SW 1271 (cell line): ENCODE results near the gene RIMS3.

Experiments
- DNase-seq, 2 experiments: peaks; one replicate each; lab custom pipeline; 2025; lab: John Stamatoyannopoulos, UW

Gene RIMS3

GRCh38 chr1:40691538-40692428, 26.3 kb upstream of the RIMS3 start, which contains the start of gene NFYC:
TSS of gene NFYC (plus strand) at chr1:40691704. CDS start at chr1:40738844, 47,140 bp downstream.
- peak; percentile 93 to 95 for DNase-seq

DNA sequence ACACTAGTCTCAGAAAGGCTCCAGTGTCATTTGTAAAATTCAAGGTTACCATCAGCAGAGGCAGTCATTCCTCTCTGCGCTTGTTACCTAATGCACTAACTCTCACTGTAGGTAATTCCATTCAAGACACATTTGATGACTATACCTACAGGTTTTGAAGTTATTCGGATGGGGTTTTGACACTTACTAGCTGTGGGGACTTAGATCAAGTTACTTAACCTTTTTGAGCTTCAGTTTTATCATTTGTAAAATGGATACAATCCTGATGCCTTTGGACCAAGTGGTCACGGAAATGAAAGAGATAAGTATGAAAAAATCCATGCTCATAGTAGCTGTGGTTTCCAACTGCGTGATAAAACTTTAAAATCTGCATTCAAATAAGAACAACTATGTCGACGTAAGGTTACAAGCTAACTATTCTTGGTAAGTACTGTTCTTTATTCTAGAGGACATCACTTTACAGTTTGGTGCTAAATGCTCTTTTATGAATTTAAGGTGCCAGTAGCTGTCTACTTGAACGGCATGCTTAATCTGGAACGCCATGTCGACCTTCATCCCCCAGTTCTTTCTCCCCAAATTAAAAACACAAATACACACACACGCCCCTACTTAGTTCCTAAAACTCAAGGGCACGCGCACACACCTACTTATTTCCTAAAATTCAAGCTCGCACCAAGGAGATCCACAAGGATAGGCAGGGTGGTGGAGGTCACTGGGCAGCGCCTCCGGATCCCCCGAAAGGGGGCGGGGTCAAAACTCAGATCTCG, 25.5 kb upstream of the RIMS3 start:
- peak in 1 of 2 experiments; percentile 23 for DNase-seq

GRCh38 chr1:40689737-40690136, 24.3 kb upstream of the RIMS3 start:
- no peak for DNase-seq

DNA sequence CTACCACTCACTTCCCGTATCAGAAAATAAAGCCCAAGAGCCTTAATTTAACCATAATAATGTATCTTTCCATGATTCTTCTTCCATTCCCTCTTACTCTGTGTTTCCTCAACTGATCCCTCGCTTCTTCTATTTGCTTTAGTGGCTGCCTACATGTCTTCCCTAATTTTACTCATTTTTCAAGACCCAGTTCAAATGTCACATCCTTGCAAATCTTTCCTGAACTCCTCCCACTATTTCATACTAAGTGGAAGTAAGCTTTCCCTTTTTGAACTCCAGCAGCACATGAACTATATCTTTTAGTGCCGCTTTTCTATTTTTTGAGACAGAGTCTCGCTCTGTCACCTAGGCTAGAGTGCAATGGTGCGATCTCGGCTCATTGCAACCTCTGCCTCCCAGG, 22.2 kb upstream of the RIMS3 start:
- DNase-seq: no peak

GRCh38 chr1:40687059-40687458, 21.6 kb upstream of the RIMS3 start:
- no peak for DNase-seq

DNA sequence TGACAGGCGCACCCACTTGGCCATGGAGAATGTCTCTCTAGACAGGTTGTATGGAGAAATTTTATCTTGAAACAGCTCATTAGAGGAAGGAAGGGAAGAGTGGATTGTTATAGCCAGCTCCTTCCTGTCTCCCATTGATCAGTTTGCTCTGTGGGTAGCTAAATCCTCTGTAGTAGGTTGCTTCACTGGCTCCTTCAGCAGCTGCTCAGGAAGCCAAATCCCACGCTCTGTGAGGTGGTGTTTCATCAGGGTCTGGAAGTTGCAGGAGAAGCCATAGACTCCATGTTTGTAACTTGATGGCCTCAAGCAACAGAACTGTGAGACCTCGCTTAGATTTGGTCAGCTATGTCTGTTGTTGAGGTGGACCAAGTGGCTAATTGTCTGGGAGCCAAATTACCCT, 19.2 kb upstream of the RIMS3 start:
- no peak for DNase-seq

DNA sequence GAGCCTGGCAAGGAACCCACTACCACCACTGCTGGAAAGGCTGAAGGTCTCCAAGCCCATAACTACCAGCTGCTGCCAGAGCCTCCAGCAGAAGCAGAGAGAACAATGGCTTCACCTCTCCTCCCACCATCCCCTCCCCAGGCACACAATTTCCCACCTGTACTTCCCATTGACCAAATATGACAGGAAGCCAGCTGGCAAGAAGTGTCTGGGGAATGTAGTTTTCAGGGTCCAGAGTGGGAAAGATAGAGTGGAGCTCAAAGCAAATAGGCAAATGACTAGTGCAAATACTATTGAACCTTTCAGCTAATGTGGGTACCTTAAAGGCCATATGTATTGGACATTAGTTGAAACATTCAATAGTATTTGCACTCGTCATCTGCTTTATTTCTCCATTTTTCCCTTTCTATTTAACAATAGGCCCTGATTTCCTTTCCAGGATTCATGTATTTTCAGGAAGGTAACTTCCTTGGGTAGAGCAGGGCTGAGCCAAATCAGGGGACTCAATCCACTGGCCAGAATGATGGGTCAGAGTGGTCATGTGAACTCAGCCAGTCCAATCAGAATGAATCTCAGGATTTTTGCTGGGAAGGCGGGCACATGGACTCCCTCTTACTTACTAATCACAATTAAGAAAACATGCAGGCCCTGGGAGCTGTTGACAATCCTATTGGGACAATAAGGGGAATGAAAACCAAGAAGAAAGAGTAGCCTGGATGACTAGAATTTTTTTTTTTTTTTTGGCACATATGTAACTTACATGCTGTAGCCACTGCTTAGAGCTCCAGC, 13.9 kb upstream of the RIMS3 start:
- DNase-seq: no peak

- no peak for DNase-seq
These were observed 11.0 kb upstream of the RIMS3 start for GRCh38 chr1:40676501-40676900.

- no peak for DNase-seq
These were observed 8.0 kb upstream of the RIMS3 start for GRCh38 chr1:40673452-40673851.

GRCh38 chr1:40668769-40669525, 3.5 kb upstream of the RIMS3 start:
- peak in 1 of 2 experiments; percentile 48 for DNase-seq

DNA sequence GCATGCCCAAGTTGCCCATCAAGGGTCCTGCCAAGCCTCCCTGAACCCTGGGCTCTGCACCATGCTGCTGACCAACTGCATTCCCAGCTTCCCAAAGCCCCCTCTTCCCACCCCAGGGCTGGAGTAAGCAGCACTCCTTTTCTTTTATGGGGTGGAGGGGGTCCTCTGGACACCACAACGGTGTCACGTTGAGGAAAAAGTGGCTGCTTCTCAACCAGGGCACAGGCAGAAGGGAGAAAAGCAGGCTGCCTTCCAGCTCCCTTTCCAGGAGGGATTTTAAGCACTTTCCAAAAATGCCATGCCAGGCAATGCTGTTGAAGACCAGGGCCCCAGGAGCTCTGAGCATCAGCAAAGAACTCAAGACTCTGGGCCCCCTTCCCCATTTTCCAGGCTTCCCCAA, 691 bp downstream of the RIMS3 start:
- DNase-seq: no peak

GRCh38 chr1:40664167-40664537, 1.3 kb downstream of the RIMS3 start:
- DNase-seq: no peak

DNA sequence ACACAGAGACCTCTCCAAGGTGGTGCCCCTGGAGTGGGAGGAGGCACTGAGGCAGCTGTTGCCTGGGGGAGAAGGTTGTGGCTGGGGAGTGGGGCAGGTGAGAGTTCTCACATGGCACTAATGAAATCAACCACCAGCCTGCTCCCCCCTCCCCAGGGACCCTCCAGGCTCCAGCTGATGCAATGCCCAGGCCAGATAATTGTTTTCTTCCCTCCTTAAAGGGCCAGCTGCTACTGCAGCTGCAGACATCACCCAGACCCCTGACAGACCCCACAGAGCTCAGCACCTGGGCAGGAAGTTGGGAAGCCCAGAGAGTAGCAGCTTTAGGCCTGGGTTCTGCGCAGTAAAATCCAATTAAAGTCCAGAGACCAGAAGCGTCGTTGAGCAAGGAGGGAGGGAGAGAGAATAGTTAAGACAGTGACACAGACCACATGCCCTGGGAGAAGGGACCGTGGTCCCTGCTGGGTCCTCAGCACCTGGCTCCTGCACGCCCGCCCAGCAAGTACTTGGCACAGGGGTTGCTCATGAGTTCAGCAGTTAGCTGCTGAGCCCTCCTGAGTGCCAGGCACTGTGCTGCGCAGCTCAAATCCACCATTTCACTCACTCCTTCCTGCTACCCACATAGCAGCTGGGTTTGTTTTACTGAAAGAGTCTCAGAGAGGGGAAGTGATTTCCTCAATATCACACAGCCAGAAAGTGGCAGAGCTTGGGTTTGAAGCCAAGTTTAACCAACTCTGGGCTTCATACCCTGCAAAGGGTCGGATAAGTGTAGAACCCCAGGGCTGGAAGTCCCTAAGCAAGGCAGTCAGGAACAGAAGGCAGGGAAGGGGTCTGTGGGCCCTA, 1.9 kb downstream of the RIMS3 start:
- no peak for DNase-seq

DNA sequence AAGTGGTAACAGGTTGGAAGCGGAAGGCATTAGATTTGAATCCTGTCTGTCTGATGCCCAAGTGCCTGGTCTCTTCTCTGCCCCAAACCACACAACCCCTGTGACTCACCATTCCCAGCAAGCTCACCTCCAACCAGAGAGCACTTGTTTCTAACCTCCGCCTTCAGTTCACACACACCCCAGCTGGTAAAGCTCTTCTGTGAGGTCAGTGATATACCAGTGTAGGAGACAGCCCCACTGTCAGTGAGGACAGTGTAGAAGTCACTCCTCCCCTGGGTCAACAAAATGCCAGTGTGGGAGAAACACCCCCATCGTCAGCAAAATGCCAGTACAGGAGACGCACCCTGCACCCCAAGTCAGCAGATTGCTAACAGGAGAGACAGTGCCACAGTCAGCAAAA, 2.6 kb downstream of the RIMS3 start:
- no peak for DNase-seq

DNA sequence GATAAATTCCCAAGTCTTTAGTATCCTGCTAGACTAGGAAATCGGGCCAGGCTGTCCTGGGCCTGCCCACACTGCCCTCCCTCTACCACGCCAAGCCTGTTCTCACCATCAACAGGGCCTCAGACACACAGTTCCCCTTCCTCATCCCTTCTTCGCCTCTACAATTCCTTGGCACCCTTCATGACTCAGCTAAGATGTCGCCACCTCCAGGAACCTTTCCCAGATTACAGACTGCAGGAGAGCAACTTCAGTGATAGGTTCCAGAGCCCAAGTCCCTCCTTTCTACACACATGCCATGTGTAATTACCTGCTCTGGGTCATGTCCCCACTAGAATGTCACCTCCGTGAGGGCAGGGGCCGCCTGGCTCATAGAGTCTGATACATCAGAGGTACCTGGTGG, 3.3 kb downstream of the RIMS3 start:
- no peak for DNase-seq

DNA sequence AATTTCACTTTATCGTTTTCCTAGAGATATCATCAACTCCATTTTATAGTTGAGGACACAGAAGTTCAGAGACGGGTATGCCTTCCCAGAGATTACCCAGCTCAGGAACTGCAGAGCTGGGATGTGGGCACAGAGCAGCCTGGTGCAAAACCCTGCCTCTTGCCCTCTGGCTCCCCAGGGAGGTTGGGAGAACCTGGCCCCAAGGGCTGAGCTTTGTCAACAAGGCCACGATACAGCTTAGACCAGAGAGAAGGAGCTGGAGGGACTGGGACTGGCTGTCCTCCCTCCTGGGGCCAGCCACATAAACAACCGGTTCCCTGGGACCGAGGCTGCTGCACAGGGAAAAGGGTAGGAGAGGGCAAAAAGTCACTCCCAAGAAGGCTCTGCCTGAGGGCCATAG, 3.8 kb downstream of the RIMS3 start:
- no peak for DNase-seq

DNA sequence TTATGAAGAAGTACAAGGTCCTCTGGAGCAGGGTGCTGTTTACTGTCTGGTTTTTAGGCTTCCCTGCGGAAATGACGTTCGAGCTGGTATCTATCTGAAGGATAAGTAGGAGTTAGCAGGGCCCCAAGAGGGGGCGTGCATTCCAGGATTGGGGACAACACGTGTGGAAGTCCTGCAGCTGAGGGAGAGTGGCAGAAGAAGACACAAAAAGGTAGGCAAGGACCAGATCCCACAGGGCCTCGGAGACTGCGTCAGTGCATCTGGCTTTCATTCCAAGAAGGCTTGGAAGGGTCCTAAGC, 5.9 kb downstream of the RIMS3 start:
- DNase-seq: no peak

DNA sequence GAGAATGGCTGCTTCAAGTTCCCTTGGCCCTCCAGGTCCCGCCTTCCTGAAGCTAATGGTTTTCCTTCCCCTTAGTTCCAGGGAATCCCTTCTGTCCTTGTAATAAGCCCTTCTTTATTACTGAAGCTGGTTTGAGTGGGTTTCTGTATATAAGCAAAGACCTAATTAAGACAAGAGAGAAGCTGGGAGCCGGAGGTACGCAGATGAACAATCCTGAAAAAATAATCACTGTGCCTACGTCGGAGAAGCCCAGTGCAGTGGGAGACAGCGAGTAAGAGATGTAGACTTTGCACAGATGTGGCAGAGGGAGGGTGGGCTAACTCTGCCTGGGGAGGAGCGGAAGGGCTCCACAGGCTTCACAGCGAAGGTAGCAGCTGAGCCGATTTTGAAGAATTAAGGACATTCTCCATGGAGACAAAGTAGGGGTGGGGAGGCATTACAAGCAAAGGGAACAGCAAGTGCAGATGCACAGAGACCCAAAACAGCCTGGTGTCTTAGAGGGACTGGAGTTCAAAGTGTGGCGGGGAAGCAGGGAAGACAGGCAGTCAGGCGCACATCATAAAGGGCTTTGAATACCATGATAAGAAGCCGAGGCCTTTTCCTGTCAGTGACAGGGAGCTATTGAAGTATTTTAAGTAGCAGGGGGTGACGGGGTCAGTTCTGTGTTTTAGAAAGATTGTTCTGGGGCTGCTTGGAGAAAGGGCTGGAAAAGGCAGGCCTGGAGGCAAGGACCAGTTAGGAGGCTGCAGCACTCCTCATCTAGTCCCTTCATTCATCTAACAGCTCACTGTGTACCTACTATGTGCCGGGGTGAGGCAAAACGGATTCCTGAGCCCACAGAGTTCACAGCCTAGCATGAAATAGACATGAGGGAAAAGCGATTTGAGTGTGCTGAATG, 6.5 kb downstream of the RIMS3 start:
- no peak for DNase-seq

DNA sequence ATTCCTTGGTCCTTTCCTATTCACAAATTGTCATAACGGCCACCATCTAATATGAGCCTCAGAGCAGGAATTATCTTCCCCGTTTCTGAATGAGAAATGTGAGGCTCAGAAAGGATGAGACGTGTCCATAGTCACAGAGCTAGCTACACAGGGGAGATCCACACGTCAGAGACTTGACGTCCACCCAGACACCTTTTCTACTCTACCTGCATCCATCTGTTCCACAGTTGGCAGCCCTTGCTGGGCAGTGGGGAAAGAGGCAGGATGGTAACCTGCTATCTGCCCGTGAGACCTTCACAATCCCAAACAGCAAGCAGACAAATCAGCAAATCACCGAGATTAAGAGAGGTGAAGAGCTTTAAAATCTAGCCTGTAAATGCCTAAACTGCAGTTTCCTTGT, 8.4 kb downstream of the RIMS3 start:
- DNase-seq: no peak
